ENCODE results near the gene ACHE.

DNA sequence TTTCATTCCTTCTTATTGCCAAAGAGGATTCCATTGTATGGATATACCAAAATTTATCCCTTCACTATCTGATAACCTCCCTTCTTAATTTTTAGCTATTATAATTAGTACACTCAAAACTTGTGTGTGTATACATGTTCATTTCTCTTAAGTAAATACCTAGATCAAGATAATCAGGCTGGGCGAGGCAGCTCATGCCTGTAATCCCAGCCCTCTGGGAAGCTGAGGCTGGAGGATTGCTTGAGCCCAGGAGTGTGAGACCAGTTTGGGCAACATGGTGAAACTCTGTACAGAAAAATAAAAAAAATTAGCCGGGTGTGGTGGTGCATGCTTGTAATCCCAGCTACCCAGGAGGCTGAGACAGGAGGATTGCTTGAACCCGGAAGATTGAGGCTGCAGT, 15.8 kb upstream of the ACHE start:
- no peak for TF ChIP-seq SUZ12 (IDR thresholded peaks at IDR 0.05; ENCODE audit: extremely low read depth, insufficient read depth, insufficient read length)
- no peak for TF ChIP-seq YY1 (IDR thresholded peaks at IDR 0.05; ENCODE audit: insufficient read depth, insufficient read length)
- no peak for TF ChIP-seq ZNF274 (IDR thresholded peaks at IDR 0.05; ENCODE audit: low read depth, low read length)

Data from NT2/D1 (cell line).